Suprapubic skin (tissue), 3 donors: ENCODE data around the gene SLC26A2.

Experiments
- EP300 ChIP-seq: sonication (generic); formaldehyde crosslinking; IDR thresholded peaks from one replicate; pipeline ENCODE4 v1.6.1; 2017; ENCODE audit warnings: antibody characterized with exemption
- TF ChIP-seq, protein P1 (sequence below), 2 donors: fragments of 200-600 bp in 1 of 2; fragments of 450-650 bp in 1 of 2; sonication (generic) in 1 of 2; IDR thresholded peaks; one replicate each; pipeline ENCODE4 v1.5.1; 2016 to 2019; ENCODE audit warnings: antibody characterized with exemption in 2 of 2, mild to moderate bottlenecking in 1 of 2, moderate library complexity in 1 of 2

DNA sequence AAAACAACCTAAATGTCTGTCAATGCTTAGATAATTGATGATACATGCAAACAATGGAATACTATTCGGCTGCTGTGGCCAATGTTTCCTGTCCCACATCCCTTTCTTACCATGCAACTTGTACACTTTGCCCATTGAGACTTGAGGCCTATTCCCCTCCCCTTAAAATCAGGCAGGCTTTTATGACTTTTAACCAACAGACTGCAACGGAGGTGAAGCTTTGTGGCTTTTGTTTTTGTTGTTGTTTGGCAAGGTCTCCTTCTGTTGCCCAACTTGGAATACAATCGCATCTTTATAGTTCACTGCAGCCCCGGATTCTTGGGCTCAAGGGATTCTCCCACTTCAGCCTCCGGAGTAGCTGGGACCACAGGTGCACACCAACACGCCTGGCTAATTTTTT is 5.8 kb upstream of the SLC26A2 start:
- TF ChIP-seq EP300 = no peak
- TF ChIP-seq, protein P1, sequence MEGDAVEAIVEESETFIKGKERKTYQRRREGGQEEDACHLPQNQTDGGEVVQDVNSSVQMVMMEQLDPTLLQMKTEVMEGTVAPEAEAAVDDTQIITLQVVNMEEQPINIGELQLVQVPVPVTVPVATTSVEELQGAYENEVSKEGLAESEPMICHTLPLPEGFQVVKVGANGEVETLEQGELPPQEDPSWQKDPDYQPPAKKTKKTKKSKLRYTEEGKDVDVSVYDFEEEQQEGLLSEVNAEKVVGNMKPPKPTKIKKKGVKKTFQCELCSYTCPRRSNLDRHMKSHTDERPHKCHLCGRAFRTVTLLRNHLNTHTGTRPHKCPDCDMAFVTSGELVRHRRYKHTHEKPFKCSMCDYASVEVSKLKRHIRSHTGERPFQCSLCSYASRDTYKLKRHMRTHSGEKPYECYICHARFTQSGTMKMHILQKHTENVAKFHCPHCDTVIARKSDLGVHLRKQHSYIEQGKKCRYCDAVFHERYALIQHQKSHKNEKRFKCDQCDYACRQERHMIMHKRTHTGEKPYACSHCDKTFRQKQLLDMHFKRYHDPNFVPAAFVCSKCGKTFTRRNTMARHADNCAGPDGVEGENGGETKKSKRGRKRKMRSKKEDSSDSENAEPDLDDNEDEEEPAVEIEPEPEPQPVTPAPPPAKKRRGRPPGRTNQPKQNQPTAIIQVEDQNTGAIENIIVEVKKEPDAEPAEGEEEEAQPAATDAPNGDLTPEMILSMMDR (IDR thresholded peaks at IDR 0.05) = no peak
